HEK293 (cell line): ENCODE data around the gene SBK2.

ENCODE experiments used
- CTCF ChIA-PET: fragments of 350-600 bp; formaldehyde crosslinking; extraction: SDS; loops from one replicate; lab custom pipeline; 2021; ENCODE audit warnings: antibody characterized with exemption; lab: Yijun Ruan, JAX
- POLR2A ChIA-PET: fragments of 300-600 bp; formaldehyde crosslinking; extraction: SDS; loops from one replicate; lab custom pipeline; 2020; ENCODE audit warnings: antibody characterized with exemption, inconsistent platforms; lab: Yijun Ruan, JAX
- H3K27ac ChIP-seq: fragments of 200-500 bp; sonication (Bioruptor generic); 2 replicates; pipeline ENCODE4 v1.5.1; 2014; ENCODE audit warnings: low read depth, low read length, control low read depth, inconsistent platforms; ENCODE audit errors: extremely low read depth
- H3K36me3 ChIP-seq, 2 experiments: fragments of 200-500 bp in 1 of 2; sonication (Bioruptor generic) in 1 of 2; 1 replicate in 1 of 2; 2 replicates in 1 of 2; pipeline ENCODE4 v1.5.1; 2014 to 2017; ENCODE audit warnings: inconsistent platforms in 2 of 2, low read length in 2 of 2; ENCODE audit not compliant: control insufficient read depth in 2 of 2, insufficient read depth in 1 of 2
- H3K4me1 ChIP-seq: fragments of 200-500 bp; sonication (Bioruptor generic); 2 replicates; pipeline ENCODE4 v1.5.1; 2014; ENCODE audit warnings: mild to moderate bottlenecking, low read length, inconsistent platforms; ENCODE audit not compliant: control insufficient read depth, insufficient read depth
- H3K4me3 ChIP-seq: 2 replicates; pipeline ENCODE4 v1.5.1; 2011; ENCODE audit warnings: low read depth, mild to moderate bottlenecking, control low read depth, low read length, moderate library complexity
- H3K9me3 ChIP-seq: fragments of 200-500 bp; sonication (Bioruptor generic); 2 replicates; pipeline ENCODE4 v1.5.1; 2014; ENCODE audit warnings: low read depth, low read length, inconsistent platforms; ENCODE audit not compliant: control insufficient read depth, insufficient read depth
- BCL11A ChIP-seq: fragments of 450-650 bp; formaldehyde crosslinking; IDR thresholded peaks from 2 replicates; pipeline ENCODE4 v1.5.1; 2016; ENCODE audit warnings: low read depth, missing biosample characterization, missing genetic modification characterization
- EGR2 ChIP-seq: fragments of 450-650 bp; formaldehyde crosslinking; IDR thresholded peaks from 2 replicates; pipeline ENCODE4 v1.5.1; 2016; ENCODE audit warnings: low read depth, missing biosample characterization, missing genetic modification characterization
- KLF1 ChIP-seq: fragments of 450-650 bp; formaldehyde crosslinking; IDR thresholded peaks from 2 replicates; pipeline ENCODE4 v1.5.1; 2016; ENCODE audit warnings: missing biosample characterization, missing genetic modification characterization
- KLF7 ChIP-seq: fragments of 450-650 bp; formaldehyde crosslinking; IDR thresholded peaks from 2 replicates; pipeline ENCODE4 v1.5.1; 2016; ENCODE audit warnings: missing biosample characterization, missing genetic modification characterization, borderline replicate concordance
- MEIS1 ChIP-seq: sonication (generic); formaldehyde crosslinking; IDR thresholded peaks from 2 replicates; pipeline ENCODE4 v1.8.1; 2022; ENCODE audit warnings: missing genetic modification reagents, mild to moderate bottlenecking, borderline replicate concordance
- REPIN1 ChIP-seq: fragments of 450-650 bp; formaldehyde crosslinking; IDR thresholded peaks from 2 replicates; pipeline ENCODE4 v1.5.1; 2017; ENCODE audit warnings: missing biosample characterization, missing genetic modification characterization, low read depth
- SP3 ChIP-seq: fragments of 450-650 bp; formaldehyde crosslinking; IDR thresholded peaks from 2 replicates; pipeline ENCODE4 v1.5.1; 2016; ENCODE audit warnings: missing biosample characterization, missing genetic modification characterization
- YY2 ChIP-seq: fragments of 450-650 bp; formaldehyde crosslinking; IDR thresholded peaks from 2 replicates; pipeline ENCODE4 v1.5.1; 2016; ENCODE audit warnings: missing biosample characterization, missing genetic modification characterization
- ZBTB17 ChIP-seq: fragments of 450-650 bp; formaldehyde crosslinking; IDR thresholded peaks from 2 replicates; pipeline ENCODE4 v1.5.1; 2016; ENCODE audit warnings: missing biosample characterization, missing genetic modification characterization
- ZFHX2 ChIP-seq: fragments of 450-650 bp; formaldehyde crosslinking; conservative IDR thresholded peaks from 2 replicates; pipeline ENCODE4 v1.5.1; 2016; ENCODE audit warnings: missing biosample characterization, missing genetic modification characterization
- ZNF174 ChIP-seq: fragments of 450-650 bp; formaldehyde crosslinking; IDR thresholded peaks from 2 replicates; pipeline ENCODE4 v1.5.0; 2017; ENCODE audit warnings: missing biosample characterization, mild to moderate bottlenecking, missing genetic modification characterization
- ZNF2 ChIP-seq: fragments of 450-650 bp; formaldehyde crosslinking; IDR thresholded peaks from 2 replicates; pipeline ENCODE4 v1.5.1; 2016; ENCODE audit warnings: missing biosample characterization, missing genetic modification characterization
- ZNF366 ChIP-seq: fragments of 450-650 bp; formaldehyde crosslinking; conservative IDR thresholded peaks from 2 replicates; pipeline ENCODE4 v1.5.1; 2016; ENCODE audit warnings: missing biosample characterization, missing genetic modification characterization
- ZNF449 ChIP-seq: fragments of 450-650 bp; formaldehyde crosslinking; IDR thresholded peaks from 2 replicates; pipeline ENCODE4 v1.5.1; 2017; ENCODE audit warnings: missing biosample characterization, mild to moderate bottlenecking, missing genetic modification characterization, moderate library complexity
- ZNF521 ChIP-seq: fragments of 450-650 bp; formaldehyde crosslinking; IDR thresholded peaks from 2 replicates; pipeline ENCODE4 v1.5.1; 2017; ENCODE audit warnings: missing biosample characterization, mild to moderate bottlenecking, missing genetic modification characterization
- ZNF677 ChIP-seq: fragments of 450-650 bp; IDR thresholded peaks from 2 replicates; pipeline ENCODE4 v1.5.0; 2018; ENCODE audit warnings: missing biosample characterization, mild to moderate bottlenecking, missing genetic modification characterization, moderate library complexity
- ZNF768 ChIP-seq: fragments of 450-650 bp; formaldehyde crosslinking; IDR thresholded peaks from 2 replicates; pipeline ENCODE4 v1.5.1; 2018; ENCODE audit warnings: missing biosample characterization, mild to moderate bottlenecking, missing genetic modification characterization
- ZSCAN16 ChIP-seq: fragments of 450-650 bp; formaldehyde crosslinking; IDR thresholded peaks from 2 replicates; pipeline ENCODE4 v1.5.1; 2016; ENCODE audit warnings: missing biosample characterization, missing genetic modification characterization
- TF ChIP-seq, protein P1 (sequence below): fragments of 450-650 bp; formaldehyde crosslinking; IDR thresholded peaks from 2 replicates; pipeline ENCODE4 v1.5.1; 2017; ENCODE audit warnings: missing biosample characterization, missing genetic modification characterization
- TF ChIP-seq, protein P2 (sequence below): fragments of 450-650 bp; formaldehyde crosslinking; IDR thresholded peaks from 2 replicates; pipeline ENCODE4 v1.5.1; 2016; ENCODE audit warnings: missing biosample characterization, missing genetic modification characterization

SBK2 gene

GRCh38 chr19:55543567-55543966, 6.6 kb upstream of the SBK2 start:
- no peak overlapping the region for H3K4me3 ChIP-seq
- H3K9me3 ChIP-seq, result no peaks in the 10 kb centered on the region
- TF ChIP-seq KLF1 (tag by site-specific recombination) (peak; percentile 96), ZNF2 (tag by site-specific recombination) (no peak)
- no peaks in the 10 kb centered on the region for H3K36me3 ChIP-seq
- ChIA-PET POLR2A (interaction anchor here (0.6 kb wide), 1 partner anchor 9 kb away, joined by 4 read pairs; no protein-coding TSS in a partner anchor), CTCF (no interaction called here)
- H3K27ac ChIP-seq, result no peak overlapping the region
- H3K4me1 ChIP-seq, result no peaks in the 10 kb centered on the region; the same call in 1 of the 2 replicates

DNA sequence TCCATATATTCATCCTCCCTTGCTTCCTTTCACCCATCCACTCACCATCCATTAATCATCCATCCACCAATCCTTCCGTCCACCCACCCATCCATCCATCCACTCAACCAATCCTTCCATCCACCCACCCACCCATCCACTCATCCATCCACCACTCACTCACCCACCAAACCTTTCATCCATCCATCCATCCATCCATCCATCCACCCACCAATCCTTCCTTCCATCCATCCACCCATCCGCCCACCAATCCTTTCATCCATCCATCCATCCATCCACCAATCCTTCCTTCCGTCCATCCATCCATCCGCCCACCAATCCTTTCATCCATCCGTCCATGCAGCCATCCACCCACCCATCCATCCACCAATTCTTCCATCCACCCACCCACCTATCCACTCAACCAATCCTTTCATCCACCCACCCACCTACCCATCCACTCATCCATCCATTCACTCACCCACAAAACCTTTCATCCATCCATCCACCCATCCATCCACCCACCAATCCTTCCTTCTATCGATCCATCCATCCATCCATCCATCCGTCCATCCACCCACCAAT, 5.4 kb upstream of the SBK2 start:
- Histone ChIP-seq H3K9me3 (no peaks in the 10 kb centered on the region), H3K4me3 (no peak overlapping the region), H3K36me3 (no peaks in the 10 kb centered on the region), H3K4me1 (no peaks in the 10 kb centered on the region), H3K27ac (no peak overlapping the region)
- ChIA-PET CTCF (no interaction called here), POLR2A (no interaction called here)
- TF ChIP-seq EGR2 (tag by site-specific recombination), result peak; percentile 98
- TF ChIP-seq ZFHX2, result peak; percentile 91
- no peak for TF ChIP-seq YY2 (tag by site-specific recombination)
- TF ChIP-seq BCL11A, result no peak
- TF ChIP-seq, protein P1, sequence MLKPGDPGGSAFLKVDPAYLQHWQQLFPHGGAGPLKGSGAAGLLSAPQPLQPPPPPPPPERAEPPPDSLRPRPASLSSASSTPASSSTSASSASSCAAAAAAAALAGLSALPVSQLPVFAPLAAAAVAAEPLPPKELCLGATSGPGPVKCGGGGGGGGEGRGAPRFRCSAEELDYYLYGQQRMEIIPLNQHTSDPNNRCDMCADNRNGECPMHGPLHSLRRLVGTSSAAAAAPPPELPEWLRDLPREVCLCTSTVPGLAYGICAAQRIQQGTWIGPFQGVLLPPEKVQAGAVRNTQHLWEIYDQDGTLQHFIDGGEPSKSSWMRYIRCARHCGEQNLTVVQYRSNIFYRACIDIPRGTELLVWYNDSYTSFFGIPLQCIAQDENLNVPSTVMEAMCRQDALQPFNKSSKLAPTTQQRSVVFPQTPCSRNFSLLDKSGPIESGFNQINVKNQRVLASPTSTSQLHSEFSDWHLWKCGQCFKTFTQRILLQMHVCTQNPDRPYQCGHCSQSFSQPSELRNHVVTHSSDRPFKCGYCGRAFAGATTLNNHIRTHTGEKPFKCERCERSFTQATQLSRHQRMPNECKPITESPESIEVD (tag by site-specific recombination), result no peak
- TF ChIP-seq KLF7, result no peak
- TF ChIP-seq ZNF449 (tag by site-specific recombination), result no peak
- no peak for TF ChIP-seq REPIN1
- no peak for TF ChIP-seq ZNF174 (tag by site-specific recombination)
- peak; percentile 89 for TF ChIP-seq ZBTB17 (tag by site-specific recombination)
- no peak for TF ChIP-seq ZNF768
- TF ChIP-seq ZNF366, result peak; percentile 95
- TF ChIP-seq ZSCAN16, result no peak
- no peak for TF ChIP-seq ZNF521 (tag by site-specific recombination)
- no peak for TF ChIP-seq ZNF677 (tag by site-specific recombination)
- TF ChIP-seq SP3 (tag by site-specific recombination), result no peak
- TF ChIP-seq, protein P2, sequence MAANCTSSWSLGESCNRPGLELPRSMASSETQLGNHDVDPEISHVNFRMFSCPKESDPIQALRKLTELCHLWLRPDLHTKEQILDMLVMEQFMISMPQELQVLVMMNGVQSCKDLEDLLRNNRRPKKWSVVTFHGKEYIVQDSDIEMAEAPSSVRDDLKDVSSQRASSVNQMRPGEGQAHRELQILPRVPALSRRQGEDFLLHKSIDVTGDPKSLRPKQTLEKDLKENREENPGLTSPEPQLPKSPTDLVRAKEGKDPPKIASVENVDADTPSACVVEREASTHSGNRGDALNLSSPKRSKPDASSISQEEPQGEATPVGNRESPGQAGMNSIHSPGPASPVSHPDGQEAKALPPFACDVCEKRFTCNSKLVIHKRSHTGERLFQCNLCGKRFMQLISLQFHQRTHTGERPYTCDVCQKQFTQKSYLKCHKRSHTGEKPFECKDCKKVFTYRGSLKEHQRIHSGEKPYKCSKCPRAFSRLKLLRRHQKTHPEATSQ (tag by site-specific recombination), result no peak
- no peak for TF ChIP-seq MEIS1 (CRISPR knock-in tag)
